Measurements from ENCODE around the gene CROCC2. TPM values are rescaled to one million over a fixed set of nuclear protein-coding genes. Genes with fewer than 3 reads are reported as not detected.

Gene CROCC2
- total and polyA plus RNA-seq, 2 of the 13 experiments (the other 11 are each of a cell fraction or from before 2014, with no cell fraction given), result not detected

GRCh38 chr2:240895656-240896388 lies 10.3 kb upstream of the CROCC2 start, which contains the start of gene MAB21L4 (continued):
- TF ChIP-seq PBX2 (CRISPR knock-in tag; IDR thresholded peaks at IDR 0.05), result no peak
- TF ChIP-seq, protein P1, sequence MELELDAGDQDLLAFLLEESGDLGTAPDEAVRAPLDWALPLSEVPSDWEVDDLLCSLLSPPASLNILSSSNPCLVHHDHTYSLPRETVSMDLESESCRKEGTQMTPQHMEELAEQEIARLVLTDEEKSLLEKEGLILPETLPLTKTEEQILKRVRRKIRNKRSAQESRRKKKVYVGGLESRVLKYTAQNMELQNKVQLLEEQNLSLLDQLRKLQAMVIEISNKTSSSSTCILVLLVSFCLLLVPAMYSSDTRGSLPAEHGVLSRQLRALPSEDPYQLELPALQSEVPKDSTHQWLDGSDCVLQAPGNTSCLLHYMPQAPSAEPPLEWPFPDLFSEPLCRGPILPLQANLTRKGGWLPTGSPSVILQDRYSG (CRISPR knock-in tag; IDR thresholded peaks at IDR 0.05), result no peak
- TF ChIP-seq MAF1 (CRISPR knock-in tag; IDR thresholded peaks at IDR 0.05; ENCODE audit: borderline replicate concordance), result no peak
- no peak for TF ChIP-seq ZNF772 (CRISPR knock-in tag; IDR thresholded peaks at IDR 0.05)
- peak in 1 of 2 experiments; percentile 58; a peak in 1 of 4 replicates for TF ChIP-seq EP300 (IDR thresholded peaks at IDR 0.05; ENCODE audit: low read depth in 2 of 2, low read length in 2 of 2)
- TF ChIP-seq EP300 (CRISPR knock-in tag; IDR thresholded peaks at IDR 0.05; ENCODE audit: borderline replicate concordance), result peak; percentile 42; the same call in 1 of the 2 replicates
- TF ChIP-seq EEA1 (CRISPR knock-in tag; IDR thresholded peaks at IDR 0.05; ENCODE audit: borderline replicate concordance), result no peak
- no peak for TF ChIP-seq REPIN1 (CRISPR knock-in tag; IDR thresholded peaks at IDR 0.05; ENCODE audit: borderline replicate concordance, low read depth)
- TF ChIP-seq ZNF549 (CRISPR knock-in tag; IDR thresholded peaks at IDR 0.05), result no peak
- TF ChIP-seq UBTF (CRISPR knock-in tag; IDR thresholded peaks at IDR 0.05), result no peak
- TF ChIP-seq TCF7 (IDR thresholded peaks at IDR 0.05; ENCODE audit: low read depth), result peak; percentile 68; the same call in 1 of the 2 replicates
- no peak for TF ChIP-seq ETV6 (CRISPR knock-in tag; conservative IDR thresholded peaks at IDR 0.05)
- no peak for TF ChIP-seq ZNF331 (CRISPR knock-in tag; IDR thresholded peaks at IDR 0.05)
- no peak for TF ChIP-seq KLF15 (CRISPR knock-in tag; IDR thresholded peaks at IDR 0.05; ENCODE audit: borderline replicate concordance)
- TF ChIP-seq WIZ (CRISPR knock-in tag; IDR thresholded peaks at IDR 0.05), result no peak
- no peak for TF ChIP-seq NFYC (CRISPR knock-in tag; IDR thresholded peaks at IDR 0.05)
- TF ChIP-seq FOSL2 (CRISPR knock-in tag; IDR thresholded peaks at IDR 0.05), result peak; percentile 90

Measured in HepG2 (cell line).